GM12874 (cell line): ENCODE data around the gene PICALM.

Experiments
- TF ChIP-seq, protein P1 (sequence below): IDR thresholded peaks from 2 replicates; pipeline ENCODE4 v1.5.1; 2011; ENCODE audit warnings: low read depth, mild to moderate bottlenecking, control low read depth, low read length, moderate library complexity; ENCODE audit not compliant: insufficient read depth

The PICALM gene

DNA sequence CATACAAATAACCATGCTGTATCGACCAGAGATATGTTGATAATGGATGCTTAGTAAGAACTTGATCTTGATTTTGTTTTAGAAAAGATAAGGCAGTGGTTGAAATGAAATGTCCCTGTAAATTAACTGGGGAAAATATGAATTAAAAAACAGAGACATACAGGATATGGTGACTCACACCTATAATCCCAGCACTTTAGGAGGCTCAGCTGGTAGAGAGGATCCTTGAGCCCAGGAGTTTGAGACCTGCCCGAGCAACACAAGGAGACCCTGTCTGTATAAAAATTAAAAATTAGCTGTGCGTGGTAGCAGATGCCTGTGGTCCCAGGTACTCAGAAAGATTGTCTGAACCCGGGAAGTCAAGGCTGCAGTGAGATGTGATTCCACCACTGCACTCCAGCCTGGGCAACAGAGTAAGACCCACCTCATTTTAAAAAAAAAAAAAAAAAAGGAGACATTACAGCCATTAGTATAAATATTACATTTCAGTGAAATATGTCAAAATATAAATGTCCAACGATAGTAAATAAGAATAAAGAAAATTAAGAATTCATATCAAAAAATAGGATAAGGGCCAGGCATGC, 4.6 kb downstream of the PICALM start:
- TF ChIP-seq, protein P1, sequence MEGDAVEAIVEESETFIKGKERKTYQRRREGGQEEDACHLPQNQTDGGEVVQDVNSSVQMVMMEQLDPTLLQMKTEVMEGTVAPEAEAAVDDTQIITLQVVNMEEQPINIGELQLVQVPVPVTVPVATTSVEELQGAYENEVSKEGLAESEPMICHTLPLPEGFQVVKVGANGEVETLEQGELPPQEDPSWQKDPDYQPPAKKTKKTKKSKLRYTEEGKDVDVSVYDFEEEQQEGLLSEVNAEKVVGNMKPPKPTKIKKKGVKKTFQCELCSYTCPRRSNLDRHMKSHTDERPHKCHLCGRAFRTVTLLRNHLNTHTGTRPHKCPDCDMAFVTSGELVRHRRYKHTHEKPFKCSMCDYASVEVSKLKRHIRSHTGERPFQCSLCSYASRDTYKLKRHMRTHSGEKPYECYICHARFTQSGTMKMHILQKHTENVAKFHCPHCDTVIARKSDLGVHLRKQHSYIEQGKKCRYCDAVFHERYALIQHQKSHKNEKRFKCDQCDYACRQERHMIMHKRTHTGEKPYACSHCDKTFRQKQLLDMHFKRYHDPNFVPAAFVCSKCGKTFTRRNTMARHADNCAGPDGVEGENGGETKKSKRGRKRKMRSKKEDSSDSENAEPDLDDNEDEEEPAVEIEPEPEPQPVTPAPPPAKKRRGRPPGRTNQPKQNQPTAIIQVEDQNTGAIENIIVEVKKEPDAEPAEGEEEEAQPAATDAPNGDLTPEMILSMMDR, result no peak

DNA sequence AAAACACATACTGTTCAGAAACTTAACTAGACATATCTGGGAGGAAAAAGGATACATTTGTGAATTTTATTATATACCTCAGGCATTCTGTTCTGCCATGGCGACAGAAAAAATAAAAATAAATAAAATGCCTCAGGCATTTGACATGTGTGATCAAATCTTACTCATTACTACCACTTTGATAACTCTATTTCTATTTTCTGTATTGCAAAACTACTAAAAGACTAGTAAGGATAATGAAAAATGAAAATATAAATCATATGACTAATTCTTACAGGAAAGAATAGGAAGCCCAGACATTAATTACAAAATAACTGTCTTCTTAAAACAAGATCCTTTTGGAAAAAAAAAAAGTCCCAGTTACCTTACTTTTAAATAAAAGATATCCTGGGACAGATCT, 5.3 kb downstream of the PICALM start:
- TF ChIP-seq, protein P1, result no peak

DNA sequence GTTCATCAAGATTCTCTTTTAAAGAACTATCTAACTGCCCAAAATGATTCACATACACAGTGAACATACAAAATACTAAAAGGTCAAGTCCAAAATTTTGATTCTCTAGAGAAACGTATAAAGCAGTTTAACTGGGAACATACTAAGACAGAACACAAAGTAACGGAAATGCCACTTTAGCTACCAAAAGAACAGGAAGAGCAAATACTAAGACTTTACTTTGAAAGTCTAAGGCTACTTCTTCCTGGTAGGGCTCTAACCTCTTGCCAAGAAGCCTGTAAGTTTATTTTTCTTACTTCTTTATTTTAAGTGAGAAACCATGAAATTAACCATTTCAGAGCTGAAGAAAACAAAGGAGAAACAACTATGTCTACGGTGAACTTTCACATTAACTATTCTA, 6.2 kb downstream of the PICALM start:
- TF ChIP-seq, protein P1, result no peak

DNA sequence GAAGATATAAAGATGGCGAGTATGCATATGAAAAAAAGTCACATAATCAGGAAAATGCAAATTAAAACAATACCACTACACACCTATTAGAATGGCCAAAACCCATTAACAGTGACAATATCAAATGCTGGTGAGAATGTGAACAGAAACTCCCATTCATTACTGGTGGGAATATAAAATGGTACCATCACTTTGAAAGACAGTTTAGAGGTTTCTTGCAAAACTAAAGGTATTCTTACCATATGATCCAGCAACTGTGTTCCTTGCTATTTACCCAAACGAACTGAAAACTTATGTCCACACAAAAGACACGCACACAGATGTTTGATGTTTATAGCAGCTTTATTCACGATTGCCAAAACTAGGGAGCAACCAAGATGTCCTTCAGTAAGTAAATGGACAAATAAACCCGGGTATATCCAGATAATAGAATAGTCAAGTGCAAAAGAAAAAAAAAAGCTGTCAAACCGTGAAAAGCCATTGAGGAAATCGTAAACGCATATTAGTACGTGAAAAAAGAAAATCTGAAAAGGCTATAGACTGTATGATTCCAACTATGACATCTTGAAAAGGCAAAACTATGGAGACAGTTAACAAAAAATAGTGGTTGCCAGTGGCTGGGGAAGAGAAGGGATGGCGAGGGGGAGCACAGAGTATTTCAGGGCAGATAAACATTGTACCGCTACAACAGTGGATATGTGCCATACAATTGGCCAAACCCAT, 7.2 kb downstream of the PICALM start:
- TF ChIP-seq, protein P1, result no peak

DNA sequence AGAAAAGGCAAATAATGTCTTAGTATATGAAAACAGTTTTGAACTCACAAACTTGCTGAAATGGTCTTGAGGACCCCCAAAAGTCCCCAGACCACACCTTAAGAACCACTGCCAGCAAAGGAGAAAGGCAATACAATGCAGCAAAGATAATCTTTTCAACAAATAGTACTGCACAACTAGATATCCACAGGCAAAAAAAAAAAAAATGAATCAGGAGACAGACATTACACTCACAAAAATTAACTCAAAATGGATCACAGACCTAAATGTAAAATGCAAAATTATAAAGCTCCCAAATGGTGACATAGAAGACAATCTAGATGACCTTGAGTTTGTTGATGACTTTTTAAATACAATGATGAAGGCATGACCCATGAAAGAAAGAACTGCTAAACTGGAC, 8.3 kb downstream of the PICALM start:
- TF ChIP-seq, protein P1, result no peak

DNA sequence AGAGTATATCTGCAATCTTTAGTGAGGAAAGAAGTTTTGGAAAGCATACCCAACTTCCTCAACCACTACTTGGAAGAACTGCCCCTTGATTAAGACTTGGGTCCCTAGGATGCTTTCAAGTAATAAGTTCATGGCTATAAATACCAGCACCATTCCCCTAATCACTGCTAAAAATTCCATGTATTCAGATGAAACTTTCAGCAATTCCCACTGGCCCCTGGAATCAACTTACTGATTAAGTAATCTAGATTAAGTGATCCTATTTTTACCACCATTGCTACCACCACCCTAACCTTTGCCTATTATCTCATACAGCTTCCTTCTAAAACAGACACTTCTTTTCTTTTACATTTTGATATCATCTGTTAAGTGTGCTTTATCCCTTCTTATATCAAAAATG, 10.5 kb downstream of the PICALM start:
- TF ChIP-seq, protein P1, result no peak

DNA sequence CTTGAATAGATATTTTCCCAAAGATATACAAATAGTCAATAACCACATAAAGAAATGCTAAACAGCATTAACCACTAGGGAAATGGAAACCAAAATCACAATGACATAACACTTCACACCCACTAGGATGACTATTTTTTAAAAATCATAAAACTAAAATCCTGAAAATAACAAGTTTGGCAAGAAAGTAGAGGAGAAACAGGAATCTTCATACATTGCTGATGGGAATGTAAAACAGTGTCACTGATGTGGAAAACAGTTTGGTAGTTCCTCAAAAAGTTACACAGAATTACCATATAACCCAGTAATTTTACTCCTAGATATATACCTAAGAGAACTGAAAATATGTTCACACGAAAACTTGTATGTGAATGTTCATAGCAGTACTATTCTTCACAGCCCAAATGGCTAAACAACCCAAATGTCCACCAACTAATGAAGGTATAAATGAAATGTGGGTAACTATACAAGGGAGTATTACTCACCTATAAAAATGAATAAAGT, 12.5 kb downstream of the PICALM start:
- TF ChIP-seq, protein P1, result no peak
